PFSK-1 (cell line): Measurements from ENCODE around the gene MFF.
A peak's percentile ranks its signal among the peaks of the same experiment; 100 is the strongest.

Experiments used
- FOXP2 ChIP-seq: optimal IDR thresholded peaks from 2 replicates; pipeline ENCODE3; 2011; ENCODE audit warnings: borderline replicate concordance, control low read depth, inconsistent platforms; ENCODE audit not compliant: insufficient read depth; ENCODE audit errors: extremely low read length, extremely low read depth
- POLR2AphosphoS5 ChIP-seq: IDR thresholded peaks from 2 replicates; pipeline ENCODE4 v1.6.1; 2012; ENCODE audit warnings: low read depth, mild to moderate bottlenecking, control low read depth, low read length, moderate library complexity

MFF gene

DNA sequence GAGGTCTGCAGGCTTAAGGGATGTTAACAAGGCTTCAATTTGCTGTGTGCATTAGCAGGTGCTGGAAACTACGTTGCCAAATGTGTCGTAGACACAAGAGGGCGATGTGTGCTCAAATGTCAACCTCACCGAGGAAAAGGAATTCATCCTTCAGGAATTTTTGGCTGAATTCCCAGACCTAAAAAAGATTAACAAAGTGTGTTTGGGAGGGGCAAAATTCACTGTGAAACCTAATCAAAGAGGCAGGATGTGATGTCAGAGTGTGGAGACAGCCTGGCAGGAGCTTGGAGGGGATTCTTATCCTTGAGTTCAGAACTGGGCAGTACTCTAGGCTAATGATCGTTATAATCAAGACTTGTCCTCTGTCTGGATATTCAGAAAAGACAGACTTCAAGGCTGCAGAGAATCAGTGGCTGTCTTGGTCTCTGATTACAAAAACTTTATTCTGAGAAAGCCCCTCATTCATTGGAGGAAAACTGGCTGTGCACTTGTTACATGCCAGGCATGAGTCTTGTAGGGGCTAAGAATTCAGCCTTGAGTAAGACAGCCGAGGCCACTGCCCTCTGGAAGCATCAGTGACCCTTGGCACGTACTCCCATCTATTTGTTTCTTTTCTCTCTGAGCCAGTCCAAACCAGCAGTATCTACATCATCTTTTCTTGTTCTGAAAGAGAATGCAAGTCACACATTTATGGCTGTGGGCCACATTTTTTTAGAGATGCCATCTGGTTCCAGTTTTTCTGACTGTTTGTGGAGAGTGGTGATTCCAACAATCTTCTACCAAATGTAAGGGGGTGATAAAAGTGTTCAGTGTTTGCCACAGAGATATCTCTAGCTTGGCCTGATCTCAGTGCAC, 81.4 kb downstream of the MFF start:
- TF ChIP-seq POLR2AphosphoS5 (peak; percentile 39; the same call in 1 of the 2 replicates), FOXP2 (no peak)
